Lung (tissue), 12 donors: ENCODE data around the gene MAPKAPK2. TPM values are rescaled to one million over a fixed set of nuclear protein-coding genes. Genes with fewer than 3 reads are reported as not detected.

ENCODE experiments used
- ATAC-seq: fragments of 200-7000 bp; cut with Tn5 transposase; one replicate; pipeline ENCODE4 v1.9.1; 2020; ENCODE audit warnings: moderate number of reproducible peaks; ENCODE audit not compliant: insufficient read depth, low FRiP score
- DNase-seq, 3 donors: peaks; one replicate each; pipeline ENCODE4 v3.0.0-alpha.2; 2013 to 2017
- H3K27ac ChIP-seq, 2 donors: one replicate each; pipeline ENCODE4 v1.5.1; 2013; ENCODE audit warnings: mild to moderate bottlenecking in 2 of 2, moderate library complexity in 2 of 2, control low read depth in 1 of 2, inconsistent platforms in 1 of 2, low read depth in 1 of 2, low read length in 1 of 2
- H3K27me3 ChIP-seq, 3 donors: one replicate each; pipeline ENCODE4 v1.5.1; 2013; ENCODE audit warnings: low read length in 2 of 3; ENCODE audit not compliant: control insufficient read depth in 3 of 3, insufficient read depth in 3 of 3
- H3K36me3 ChIP-seq, 4 donors: one replicate each; pipeline ENCODE4 v1.5.1; 2013; ENCODE audit warnings: low read length in 4 of 4, mild to moderate bottlenecking in 1 of 4, moderate library complexity in 1 of 4; ENCODE audit not compliant: control insufficient read depth in 4 of 4, insufficient read depth in 4 of 4
- H3K4me1 ChIP-seq, 5 donors: one replicate each; pipeline ENCODE4 v1.5.1; 2013; ENCODE audit warnings: low read length in 5 of 5, mild to moderate bottlenecking in 2 of 5, moderate library complexity in 1 of 5; ENCODE audit not compliant: control insufficient read depth in 5 of 5, insufficient read depth in 5 of 5
- H3K4me3 ChIP-seq: one replicate; pipeline ENCODE4 v1.5.1; 2013; ENCODE audit warnings: mild to moderate bottlenecking, control low read depth, moderate library complexity
- H3K9ac ChIP-seq, 2 donors: one replicate each; pipeline ENCODE4 v1.5.1; 2013; ENCODE audit warnings: low read length in 2 of 2, control low read depth in 1 of 2; ENCODE audit not compliant: insufficient read depth in 1 of 2
- H3K9me3 ChIP-seq, 4 donors: one replicate each; pipeline ENCODE4 v1.5.1; 2013; ENCODE audit warnings: low read length in 3 of 4, mild to moderate bottlenecking in 1 of 4, moderate library complexity in 1 of 4; ENCODE audit not compliant: control insufficient read depth in 4 of 4, insufficient read depth in 3 of 4
- CTCF ChIP-seq: IDR thresholded peaks from 2 replicates; pipeline ENCODE4 v1.5.1; 2012; ENCODE audit warnings: mild to moderate bottlenecking; ENCODE audit errors: control extremely low read depth, extremely low read depth
- WGBS, 2 donors: extraction: QIAGEN DNeasy Blood & Tissue Kit; methylation state at CpG; one replicate each; pipeline ENCODE4 v1.1.7; 2013; 5-methylcytosine and 5-hydroxymethylcytosine counted together
- polyA plus RNA-seq, 2 donors: library from polyadenylated mRNA; stranded (reverse); fragments of 200-250 nt; gene quantifications; one replicate each; pipeline ENCODE4 v1.2.1, GENCODE V29; 2013
- total RNA-seq, 2 donors: library from RNA; depleted of rRNA in 1 of 2; stranded (reverse); fragments of >200 nt in 1 of 2; gene quantifications; one replicate each; pipeline ENCODE4 v1.2.1, GENCODE V29; 2014 to 2021
- donor health status: control.
- donor health status: control.
- donor health status: Bipolar disorder and iron deficiency.
- donor health status: healthy.
- donor health status: DM: yes; HTN: yes; CAD: no.

Gene MAPKAPK2
- total and polyA plus RNA-seq, 4 donors = 35.8 to 116 (median 75.1) TPM

- ATAC-seq (no peak), DNase-seq (no peak)
- TF ChIP-seq CTCF = no peak
- H3K27me3 ChIP-seq = no peaks in the 10 kb centered on the region
- H3K9me3 ChIP-seq = no peaks in the 10 kb centered on the region
- no peak overlapping the region for H3K9ac ChIP-seq
- H3K36me3 ChIP-seq = peaks cover 15 to 41% (median 23%) of the 10 kb centered on the region in 4 donors
- 63 to 75% methylated on average over 8 of the region's 8 CpGs for WGBS, 2 donors
- H3K27ac ChIP-seq = peak overlapping the region in 1 of 2 donors; percentile 46
- peaks cover 0 to 22% (median 4%) of the 10 kb centered on the region in 5 donors for H3K4me1 ChIP-seq
- H3K4me3 ChIP-seq = no peak overlapping the region
These were observed 43.4 kb downstream of the MAPKAPK2 start for GRCh38 chr1:206727981-206728696.

- Histone ChIP-seq H3K27ac (no peak overlapping the region), H3K4me3 (no peak overlapping the region), H3K9me3 (no peaks in the 10 kb centered on the region), H3K36me3 (peaks cover 16 to 46% (median 24%) of the 10 kb centered on the region in 4 donors), H3K9ac (no peak overlapping the region), H3K4me1 (peaks cover 0 to 20% (median 4%) of the 10 kb centered on the region in 5 donors), H3K27me3 (no peaks in the 10 kb centered on the region)
- no peak for TF ChIP-seq CTCF
- 36 to 78% methylated on average over 9 of the region's 9 CpGs for WGBS, 2 donors
- DNase-seq = no peak
- no peak for ATAC-seq
These were observed 43.9 kb downstream of the MAPKAPK2 start for GRCh38 chr1:206728697-206728987.

GRCh38 chr1:206729050-206729449 lies 44.3 kb downstream of the MAPKAPK2 start:
- H3K27ac ChIP-seq = no peak overlapping the region
- H3K27me3 ChIP-seq = no peaks in the 10 kb centered on the region
- WGBS, 2 donors = 87 to 95% methylated on average over 6 of the region's 6 CpGs
- TF ChIP-seq CTCF = no peak
- H3K9me3 ChIP-seq = no peaks in the 10 kb centered on the region
- no peak overlapping the region for H3K9ac ChIP-seq
- DNase-seq (no peak), ATAC-seq (no peak)
- H3K4me3 ChIP-seq = no peak overlapping the region
- peaks cover 16 to 49% (median 24%) of the 10 kb centered on the region in 4 donors for H3K36me3 ChIP-seq
- H3K4me1 ChIP-seq = peaks cover 0 to 20% (median under 1%) of the 10 kb centered on the region in 5 donors

- H3K27me3 ChIP-seq = no peaks in the 10 kb centered on the region
- DNase-seq (no peak), ATAC-seq (no peak)
- H3K9ac ChIP-seq = no peak overlapping the region
- H3K27ac ChIP-seq = no peak overlapping the region
- peaks cover 0 to 20% (median 0%) of the 10 kb centered on the region in 5 donors for H3K4me1 ChIP-seq
- TF ChIP-seq CTCF = no peak
- WGBS, 2 donors = 92 to 93% methylated on average over 3 of the region's 3 CpGs
- H3K4me3 ChIP-seq = no peak overlapping the region
- H3K36me3 ChIP-seq = peaks cover 16 to 50% (median 24%) of the 10 kb centered on the region in 4 donors
- no peaks in the 10 kb centered on the region for H3K9me3 ChIP-seq
These were observed 44.8 kb downstream of the MAPKAPK2 start for GRCh38 chr1:206729507-206729906.
